ENCODE data around the gene WDR1.
A peak's percentile ranks its signal among the peaks of the same experiment; 100 is the strongest.
"Not testable (repeated sequence)": the region's sequence is repeated elsewhere in the genome, so short reads cannot be mapped to it uniquely, and the experiment has no call there.

WDR1 gene

GRCh38 chr4:10144966-10145365 is 28.4 kb upstream of the WDR1 start:
- no peak overlapping the region for H3K27ac Mint-ChIP-seq
- no peaks in the 10 kb centered on the region for H3K36me3 Mint-ChIP-seq
- no peaks in the 10 kb centered on the region for H3K27me3 Mint-ChIP-seq
- no peaks in the 10 kb centered on the region for H3K4me1 Mint-ChIP-seq (ENCODE audit: low read depth)
- no peak overlapping the region for H3K4me3 Mint-ChIP-seq
- H3K9me3 Mint-ChIP-seq (ENCODE audit: low read depth), result no peaks in the 10 kb centered on the region

DNA sequence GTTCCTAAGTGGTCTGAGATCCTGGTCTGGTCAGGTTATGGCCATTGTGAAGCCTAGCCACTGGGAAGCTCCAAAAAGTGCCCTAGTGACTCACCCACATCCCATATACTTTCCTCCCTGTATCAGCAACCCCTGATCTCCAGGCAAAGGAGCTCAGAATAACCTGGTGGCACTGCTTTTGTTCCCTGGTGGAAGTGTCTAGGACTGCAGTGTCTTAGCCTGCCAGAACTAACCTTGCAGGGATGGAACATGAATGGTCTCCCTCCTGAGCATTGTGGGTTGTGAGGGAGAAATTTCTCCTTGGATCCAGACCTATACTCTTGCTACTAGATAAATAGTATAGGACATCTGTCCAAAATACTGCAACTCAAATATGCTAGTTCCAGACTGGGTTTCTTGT is 27.9 kb upstream of the WDR1 start:
- Mint-ChIP-seq H3K4me3 (no peak overlapping the region), H3K27ac (no peak overlapping the region), H3K4me1 (ENCODE audit: low read depth) (no peaks in the 10 kb centered on the region), H3K9me3 (ENCODE audit: low read depth) (no peaks in the 10 kb centered on the region), H3K27me3 (no peaks in the 10 kb centered on the region), H3K36me3 (no peaks in the 10 kb centered on the region)

- Mint-ChIP-seq H3K27me3 (no peaks in the 10 kb centered on the region), H3K4me1 (ENCODE audit: low read depth) (no peaks in the 10 kb centered on the region), H3K9me3 (ENCODE audit: low read depth) (no peaks in the 10 kb centered on the region), H3K36me3 (no peaks in the 10 kb centered on the region), H3K4me3 (no peak overlapping the region), H3K27ac (no peak overlapping the region)
These were observed 26.6 kb upstream of the WDR1 start for GRCh38 chr4:10143171-10143570.

DNA sequence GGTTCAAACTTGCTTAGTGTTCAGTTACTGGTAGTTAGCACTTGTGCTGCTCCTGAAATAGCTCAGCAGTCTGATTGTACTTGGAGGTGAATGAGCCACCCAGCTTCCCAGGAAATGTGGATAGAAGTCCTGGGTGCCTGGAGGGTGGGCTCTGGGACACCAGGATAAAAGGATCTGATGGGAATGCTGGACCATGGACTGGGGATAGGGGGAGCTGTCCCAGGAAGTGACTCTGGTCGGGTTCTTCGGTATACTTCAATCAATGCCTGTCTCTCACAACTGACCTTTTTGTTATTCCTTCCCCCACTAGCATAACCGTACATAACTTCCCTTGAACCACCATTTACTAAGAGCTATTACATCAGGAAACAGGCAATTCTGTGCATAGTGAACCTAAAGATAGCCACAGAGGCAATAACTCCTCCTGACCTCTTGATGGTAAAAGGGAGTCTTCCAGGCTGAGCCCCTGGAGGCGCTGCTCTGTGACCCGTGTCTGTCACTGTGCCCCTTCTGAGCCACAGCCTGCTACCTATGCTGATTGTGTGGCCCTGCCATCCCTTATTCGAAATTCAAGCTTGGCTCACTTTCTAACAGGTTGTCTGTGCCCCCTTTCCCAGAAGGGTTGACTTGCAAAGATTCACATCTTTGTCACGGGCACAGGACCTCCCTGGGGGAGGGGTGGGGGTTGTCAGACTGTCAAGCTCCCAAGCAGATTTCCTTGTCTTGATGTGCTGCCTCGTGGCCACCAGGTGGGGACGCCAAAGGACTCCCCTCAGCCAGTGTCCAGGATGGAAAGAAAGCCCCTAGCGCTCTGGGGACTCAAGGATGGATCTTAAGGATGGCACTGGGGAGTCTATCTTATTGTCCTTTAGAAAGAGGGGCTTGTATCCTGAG is 24.5 kb upstream of the WDR1 start:
- H3K9me3 Mint-ChIP-seq (ENCODE audit: low read depth), result no peaks in the 10 kb centered on the region
- H3K27me3 Mint-ChIP-seq, result no peaks in the 10 kb centered on the region
- H3K27ac Mint-ChIP-seq, result no peak overlapping the region
- no peaks in the 10 kb centered on the region for H3K4me1 Mint-ChIP-seq (ENCODE audit: low read depth)
- no peaks in the 10 kb centered on the region for H3K36me3 Mint-ChIP-seq
- no peak overlapping the region for H3K4me3 Mint-ChIP-seq

- no peak overlapping the region for H3K27ac Mint-ChIP-seq
- H3K4me3 Mint-ChIP-seq, result no peak overlapping the region
- H3K4me1 Mint-ChIP-seq (ENCODE audit: low read depth), result no peaks in the 10 kb centered on the region
- H3K36me3 Mint-ChIP-seq, result no peaks in the 10 kb centered on the region
- H3K27me3 Mint-ChIP-seq, result no peaks in the 10 kb centered on the region
- no peaks in the 10 kb centered on the region for H3K9me3 Mint-ChIP-seq (ENCODE audit: low read depth)
These were observed 22.9 kb upstream of the WDR1 start for GRCh38 chr4:10139518-10139917.

- no peak overlapping the region for H3K4me3 Mint-ChIP-seq
- no peaks in the 10 kb centered on the region for H3K36me3 Mint-ChIP-seq
- no peak overlapping the region for H3K27ac Mint-ChIP-seq
- H3K4me1 Mint-ChIP-seq (ENCODE audit: low read depth), result no peaks in the 10 kb centered on the region
- no peaks in the 10 kb centered on the region for H3K9me3 Mint-ChIP-seq (ENCODE audit: low read depth)
- H3K27me3 Mint-ChIP-seq, result no peaks in the 10 kb centered on the region
These were observed 18.7 kb upstream of the WDR1 start for GRCh38 chr4:10135260-10135659.

DNA sequence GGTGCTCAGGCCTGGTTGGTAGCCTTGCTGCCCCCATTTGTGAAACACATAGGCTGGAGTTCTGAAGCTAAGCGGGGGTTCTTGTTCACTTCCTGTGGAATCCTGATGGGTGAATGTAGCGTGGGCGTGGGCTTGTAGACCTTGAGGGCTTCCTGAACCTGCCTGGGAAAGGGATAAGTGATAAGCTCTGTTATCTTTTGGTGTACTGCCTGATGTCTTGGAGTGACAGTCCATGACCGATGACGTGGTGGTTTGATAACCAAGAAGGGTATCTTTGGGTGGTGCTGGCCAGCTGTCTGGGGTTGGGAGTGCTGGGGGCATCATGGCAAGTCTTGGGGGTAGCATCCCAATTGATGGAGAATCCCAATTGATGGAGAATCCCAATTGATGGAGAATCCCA is 17.5 kb upstream of the WDR1 start:
- Mint-ChIP-seq H3K4me1 (ENCODE audit: low read depth) (no peaks in the 10 kb centered on the region), H3K4me3 (no peak overlapping the region), H3K27me3 (no peaks in the 10 kb centered on the region), H3K9me3 (ENCODE audit: low read depth) (no peaks in the 10 kb centered on the region), H3K27ac (no peak overlapping the region), H3K36me3 (no peaks in the 10 kb centered on the region)

- no peak overlapping the region for H3K4me3 Mint-ChIP-seq
- H3K4me1 Mint-ChIP-seq (ENCODE audit: low read depth), result no peaks in the 10 kb centered on the region
- H3K9me3 Mint-ChIP-seq (ENCODE audit: low read depth), result no peaks in the 10 kb centered on the region
- no peak overlapping the region for H3K27ac Mint-ChIP-seq
- no peaks in the 10 kb centered on the region for H3K27me3 Mint-ChIP-seq
- H3K36me3 Mint-ChIP-seq, result no peaks in the 10 kb centered on the region
These were observed 14.6 kb upstream of the WDR1 start for GRCh38 chr4:10131202-10131601.

DNA sequence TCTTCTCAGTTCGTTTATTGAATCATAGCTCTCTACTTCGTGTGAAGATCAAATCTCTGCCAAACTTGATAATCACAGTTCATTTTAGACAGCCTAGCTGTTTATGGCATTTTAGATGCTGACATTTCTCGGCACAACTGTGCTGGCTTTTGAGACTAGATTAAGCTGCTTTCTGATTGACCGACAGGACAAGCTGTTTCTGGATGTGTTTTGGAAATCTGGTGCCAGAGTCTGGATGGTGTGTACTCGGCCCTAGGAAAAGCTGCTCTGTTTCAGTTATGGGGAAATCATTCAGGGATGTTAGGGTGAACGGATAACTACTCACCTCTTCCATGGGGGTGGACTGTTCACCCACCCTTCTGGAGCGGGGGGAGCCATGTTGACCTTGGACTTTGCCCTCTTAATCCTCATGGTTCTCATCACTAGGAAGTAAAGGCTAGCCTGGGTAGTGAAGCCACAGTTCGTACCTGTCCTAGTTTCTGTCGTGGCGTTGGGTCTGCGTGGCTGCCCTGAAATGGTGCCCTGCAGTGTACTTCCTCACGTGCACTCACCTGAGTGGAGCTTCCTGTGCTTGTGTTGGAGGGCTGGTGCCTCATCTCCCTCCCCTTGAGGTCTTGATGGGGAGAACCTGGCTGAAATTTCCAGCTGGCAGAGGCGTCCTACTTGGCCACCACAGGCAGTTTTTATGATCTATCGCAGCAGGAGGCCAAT is 13.7 kb upstream of the WDR1 start:
- no peak overlapping the region for H3K27ac Mint-ChIP-seq
- no peaks in the 10 kb centered on the region for H3K4me1 Mint-ChIP-seq (ENCODE audit: low read depth)
- H3K4me3 Mint-ChIP-seq, result no peak overlapping the region
- H3K36me3 Mint-ChIP-seq, result no peaks in the 10 kb centered on the region
- H3K9me3 Mint-ChIP-seq (ENCODE audit: low read depth), result no peaks in the 10 kb centered on the region
- no peaks in the 10 kb centered on the region for H3K27me3 Mint-ChIP-seq

DNA sequence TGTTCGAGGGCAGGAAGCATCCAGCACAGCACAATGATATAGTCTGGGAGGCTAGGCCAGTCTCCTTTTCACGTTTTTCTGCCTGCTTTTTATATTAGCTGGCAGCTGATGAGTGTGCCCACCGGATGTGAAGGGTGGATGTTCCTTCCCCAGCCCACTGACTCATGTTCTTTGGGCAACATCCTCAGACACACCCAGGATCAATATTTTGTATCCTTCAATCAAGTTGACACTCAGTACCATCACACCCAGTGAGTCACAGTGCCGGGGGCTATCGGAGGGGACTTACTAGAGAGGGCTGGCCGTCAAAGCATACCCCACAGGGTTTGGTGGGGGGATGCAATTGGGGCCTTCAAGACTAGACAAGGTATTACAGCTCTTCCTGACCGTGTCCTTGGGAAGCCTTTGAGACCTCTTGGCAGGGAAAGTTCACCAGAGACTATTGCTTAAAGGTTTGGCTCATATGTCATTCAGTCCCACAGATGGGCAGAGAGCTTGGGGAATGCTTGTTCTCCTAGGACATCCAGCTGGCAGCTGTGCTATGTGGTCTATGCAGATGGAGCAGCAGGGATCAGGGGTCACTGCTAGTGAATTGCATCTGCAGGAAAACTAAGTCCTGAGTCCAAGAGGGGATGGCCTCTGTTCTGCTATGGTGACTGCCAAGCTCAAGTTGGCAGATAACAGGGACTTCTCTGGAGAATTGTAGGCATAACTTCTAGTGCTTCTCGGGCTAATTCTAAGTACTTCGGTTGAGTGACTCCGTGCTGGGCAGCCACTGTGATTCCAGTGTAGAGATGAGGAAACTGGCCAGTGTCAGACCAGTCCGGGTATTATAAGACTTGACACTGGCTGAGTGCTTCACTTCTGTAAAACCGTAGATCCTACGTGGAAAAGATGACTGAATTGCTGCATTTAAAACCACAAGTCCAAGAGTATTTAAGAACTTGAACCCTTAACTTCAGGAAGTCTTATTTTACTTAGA is 12.9 kb upstream of the WDR1 start:
- Mint-ChIP-seq H3K4me3 (no peak overlapping the region), H3K9me3 (ENCODE audit: low read depth) (no peaks in the 10 kb centered on the region), H3K27ac (no peak overlapping the region), H3K4me1 (ENCODE audit: low read depth) (peaks cover 8% of the 10 kb centered on the region), H3K27me3 (no peaks in the 10 kb centered on the region), H3K36me3 (no peaks in the 10 kb centered on the region)

DNA sequence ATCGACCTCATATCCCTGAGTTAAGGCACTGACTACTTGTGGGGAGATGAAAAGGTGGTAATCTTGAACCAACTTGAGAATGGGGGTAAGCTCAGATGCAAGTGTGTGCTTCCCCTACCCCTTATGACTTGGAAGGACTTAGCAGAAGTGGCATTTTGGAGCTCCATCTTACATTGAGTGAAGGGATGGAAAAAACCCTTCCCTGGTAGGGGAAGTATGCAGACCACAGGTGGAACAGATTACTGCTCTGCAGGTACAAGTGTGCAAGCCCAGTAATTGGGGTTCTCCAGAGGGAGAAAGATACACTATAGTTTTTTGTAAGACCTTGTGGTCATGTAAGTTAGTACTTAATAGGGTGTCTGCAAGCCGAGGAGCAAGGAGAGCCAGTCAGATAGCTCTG is 12.2 kb upstream of the WDR1 start:
- no peak overlapping the region for H3K27ac Mint-ChIP-seq
- no peaks in the 10 kb centered on the region for H3K36me3 Mint-ChIP-seq
- H3K4me1 Mint-ChIP-seq (ENCODE audit: low read depth), result peaks cover 16% of the 10 kb centered on the region
- H3K4me3 Mint-ChIP-seq, result no peak overlapping the region
- no peaks in the 10 kb centered on the region for H3K9me3 Mint-ChIP-seq (ENCODE audit: low read depth)
- no peaks in the 10 kb centered on the region for H3K27me3 Mint-ChIP-seq

DNA sequence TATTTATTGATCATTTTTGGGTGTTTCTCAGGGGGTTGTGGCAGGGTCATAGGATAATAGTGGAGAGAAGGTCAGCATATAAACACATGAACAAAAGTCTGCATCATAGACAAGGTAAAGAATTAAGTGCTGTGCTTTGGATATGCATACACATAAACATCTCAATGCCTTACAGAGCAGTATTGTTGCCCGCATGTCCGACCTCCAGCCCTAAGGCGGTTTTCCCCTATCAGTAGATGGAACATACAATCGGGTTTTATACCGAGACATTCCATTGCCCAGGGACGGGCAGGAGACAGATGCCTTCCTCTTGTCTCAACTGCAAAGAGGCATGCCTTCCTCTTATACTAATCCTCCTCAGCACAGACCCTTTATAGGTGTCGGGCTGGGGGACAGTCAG is 10.9 kb upstream of the WDR1 start:
- not testable (repeated sequence) for H3K27ac Mint-ChIP-seq; H3K4me3 Mint-ChIP-seq; H3K27me3 Mint-ChIP-seq; H3K36me3 Mint-ChIP-seq; H3K9me3 Mint-ChIP-seq (ENCODE audit: low read depth)
- peaks cover 27% of the 10 kb centered on the region for H3K4me1 Mint-ChIP-seq (ENCODE audit: low read depth)

GRCh38 chr4:10124167-10124930 is 7.8 kb upstream of the WDR1 start:
- Mint-ChIP-seq H3K27me3 (no peaks in the 10 kb centered on the region), H3K4me3 (no peak overlapping the region), H3K9me3 (ENCODE audit: low read depth) (no peaks in the 10 kb centered on the region), H3K4me1 (ENCODE audit: low read depth) (peaks cover 39% of the 10 kb centered on the region), H3K36me3 (no peaks in the 10 kb centered on the region), H3K27ac (peak overlapping the region; percentile 43)

All from activated naive CD8-positive, alpha-beta T cell (primary cell).